ENCODE measurements around the gene C9orf72.
"Not testable (repeated sequence)": the region's sequence is repeated elsewhere in the genome, so short reads cannot be mapped to it uniquely, and the experiment has no call there.

C9orf72 gene

DNA sequence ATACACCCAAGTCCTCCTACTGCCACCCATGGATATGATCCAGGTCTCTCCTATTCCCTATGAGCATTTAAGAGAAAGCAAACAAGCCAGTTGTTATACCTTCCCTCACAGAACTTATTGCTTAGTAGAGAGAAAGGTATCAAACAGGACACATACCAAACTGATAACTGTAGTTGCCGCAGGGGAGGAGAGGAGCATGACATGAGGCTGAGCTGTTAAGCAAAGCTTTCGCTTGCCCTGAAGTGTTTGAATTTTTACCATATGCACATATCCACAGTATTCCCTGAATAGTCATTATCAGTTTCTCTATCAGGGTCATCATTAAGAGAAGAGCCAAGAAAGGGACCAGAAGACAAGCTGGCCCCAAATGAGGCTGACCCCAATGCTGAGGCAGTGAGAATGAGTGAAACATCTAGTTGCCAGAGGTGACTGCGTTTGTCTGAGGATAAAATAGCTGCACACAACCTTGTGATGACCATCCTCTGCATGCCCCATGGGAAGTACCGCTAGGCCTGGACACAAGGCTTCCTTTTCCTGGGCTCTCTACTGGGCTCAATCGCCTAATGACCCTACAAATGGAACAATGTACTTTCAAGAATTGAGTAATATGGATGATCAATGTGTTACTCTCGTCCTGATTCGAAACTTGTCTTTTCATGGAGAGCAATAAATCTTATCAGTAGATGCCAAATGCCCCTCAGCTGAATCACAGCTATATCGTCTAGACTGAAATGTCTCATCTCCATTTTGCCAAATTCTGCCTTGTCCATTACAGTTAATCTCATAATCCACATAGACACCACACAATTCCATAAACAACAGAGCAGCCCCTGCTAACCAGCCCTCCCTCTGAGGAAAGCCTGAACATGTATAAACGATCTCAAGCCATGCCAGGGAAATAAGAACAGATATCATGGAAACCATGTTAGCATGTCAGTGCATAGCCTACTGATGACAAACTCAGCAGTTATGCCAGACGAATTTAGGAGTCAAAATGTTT, 53.5 kb downstream of the C9orf72 start:
- no peak for DNase-seq (ENCODE audit: low read depth in 3 of 3, low spot score in 1 of 3)

DNA sequence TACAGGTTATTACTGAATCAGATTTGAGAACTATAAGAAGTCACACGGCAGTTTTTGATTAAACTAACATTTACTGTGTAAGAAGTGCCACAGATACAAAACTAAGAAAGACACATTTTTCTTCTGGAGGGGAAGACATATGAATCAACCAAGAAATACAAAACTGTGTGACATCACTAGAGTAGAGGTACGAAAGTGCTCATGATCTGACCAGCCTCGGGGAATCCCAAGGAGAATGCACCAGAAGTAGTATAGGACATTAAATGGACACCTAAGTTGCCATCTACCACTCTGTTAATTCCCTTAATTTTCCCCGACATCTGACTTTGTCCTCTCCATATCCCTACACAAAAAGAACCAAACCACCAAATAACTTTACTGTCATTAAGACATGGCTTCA, 54.5 kb downstream of the C9orf72 start:
- no peak for DNase-seq (ENCODE audit: low read depth in 3 of 3, low spot score in 1 of 3)

DNA sequence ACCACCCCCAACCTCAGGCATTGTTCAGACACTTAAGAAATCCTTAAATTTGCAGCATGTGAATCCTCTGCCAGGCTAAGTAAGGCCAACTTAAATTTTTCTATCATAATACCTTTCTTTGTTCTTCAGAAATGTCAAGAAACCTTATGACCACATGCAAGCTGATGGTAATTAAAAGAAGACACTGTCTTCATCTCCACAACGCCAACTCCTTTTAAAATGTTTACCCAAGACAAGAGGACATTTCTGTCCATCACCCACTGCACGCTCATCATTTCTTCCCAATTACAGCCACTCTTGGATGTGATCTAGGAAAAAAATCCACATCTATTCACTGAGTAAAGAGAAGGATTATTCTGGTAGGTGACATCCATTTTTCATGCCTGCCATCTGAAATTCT, 55.3 kb downstream of the C9orf72 start:
- DNase-seq (ENCODE audit: low read depth in 3 of 3, low spot score in 1 of 3): no peak

DNA sequence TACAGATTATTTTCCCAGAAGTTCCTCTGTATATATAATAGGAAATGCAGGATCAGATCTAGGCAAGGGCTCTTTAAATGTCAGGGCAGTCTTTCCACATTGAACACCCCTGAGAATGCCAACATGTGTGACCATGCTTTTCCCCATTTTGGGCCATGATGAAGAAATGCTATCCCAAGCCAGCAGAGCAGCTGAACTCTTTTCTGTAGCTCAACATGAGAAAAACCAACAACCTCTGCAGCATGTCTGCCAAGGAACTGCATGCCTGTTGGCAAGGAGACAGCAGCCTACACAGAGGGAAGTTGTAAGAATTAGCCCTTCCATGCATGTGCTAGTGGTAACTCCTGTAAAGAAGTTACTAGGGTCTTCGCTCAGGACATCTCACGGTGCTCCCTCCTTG, 58.7 kb downstream of the C9orf72 start:
- DNase-seq (ENCODE audit: low read depth in 3 of 3, low spot score in 1 of 3): no peak

DNA sequence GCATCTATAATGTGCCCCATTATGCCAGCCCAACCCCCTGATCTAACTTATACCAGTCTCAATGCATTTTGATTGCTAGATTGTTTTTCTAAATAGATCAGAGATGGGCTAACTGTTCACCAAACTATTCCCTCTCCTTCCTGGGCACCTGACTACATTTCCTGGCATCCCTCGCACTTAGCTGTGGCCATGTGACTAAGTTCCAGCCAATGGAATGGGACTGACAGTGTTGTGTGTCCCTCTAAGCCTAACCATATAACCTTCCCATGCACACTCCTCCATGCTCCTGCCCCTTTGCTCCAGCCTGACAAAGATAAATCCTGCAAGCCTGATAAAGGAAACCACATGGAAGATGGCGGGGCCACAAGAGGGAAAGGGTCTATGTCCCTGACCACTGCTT, 61.5 kb downstream of the C9orf72 start:
- DNase-seq (ENCODE audit: low read depth in 3 of 3, low spot score in 1 of 3): no peak

DNA sequence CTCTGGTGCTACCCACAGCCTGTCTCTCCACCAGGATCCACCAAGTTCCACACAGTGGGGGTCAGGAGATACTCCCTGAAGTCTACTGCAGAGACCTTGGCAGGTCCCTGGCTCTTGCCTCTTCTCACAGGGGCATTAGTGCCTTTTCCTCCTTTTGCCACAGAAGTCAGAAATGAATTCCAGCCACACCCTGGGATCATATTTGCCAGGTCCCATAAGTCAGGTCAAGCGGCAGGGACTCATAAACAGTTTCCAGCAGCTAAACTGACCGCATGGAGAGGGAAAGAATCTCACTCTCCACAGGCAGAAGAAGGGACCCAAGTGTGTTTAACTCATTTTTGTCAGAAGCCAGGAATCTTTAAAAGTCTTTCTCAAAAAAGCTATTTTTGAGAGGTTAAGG, 62.5 kb downstream of the C9orf72 start:
- no peak for DNase-seq (ENCODE audit: low read depth in 3 of 3, low spot score in 1 of 3)

DNA sequence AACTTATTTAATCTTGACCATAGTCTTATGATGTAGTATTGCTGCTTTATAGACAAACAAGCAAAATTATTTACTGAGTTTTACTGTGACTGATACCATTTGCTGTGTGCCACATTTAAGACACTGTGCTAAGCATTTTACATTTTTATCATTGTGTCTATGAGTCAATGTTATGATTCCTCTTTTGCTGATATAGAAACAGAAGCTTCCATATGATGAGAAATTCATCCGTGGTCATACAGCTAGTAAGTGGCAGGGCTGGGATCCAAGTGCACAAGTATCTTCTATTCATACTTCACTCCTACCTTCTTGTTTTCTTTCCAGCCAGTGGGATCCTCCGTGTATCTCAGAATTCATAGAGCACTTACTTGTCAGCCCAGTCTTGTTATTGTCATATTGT, 66.3 kb downstream of the C9orf72 start:
- no peak for DNase-seq (ENCODE audit: low read depth in 3 of 3, low spot score in 1 of 3)

DNA sequence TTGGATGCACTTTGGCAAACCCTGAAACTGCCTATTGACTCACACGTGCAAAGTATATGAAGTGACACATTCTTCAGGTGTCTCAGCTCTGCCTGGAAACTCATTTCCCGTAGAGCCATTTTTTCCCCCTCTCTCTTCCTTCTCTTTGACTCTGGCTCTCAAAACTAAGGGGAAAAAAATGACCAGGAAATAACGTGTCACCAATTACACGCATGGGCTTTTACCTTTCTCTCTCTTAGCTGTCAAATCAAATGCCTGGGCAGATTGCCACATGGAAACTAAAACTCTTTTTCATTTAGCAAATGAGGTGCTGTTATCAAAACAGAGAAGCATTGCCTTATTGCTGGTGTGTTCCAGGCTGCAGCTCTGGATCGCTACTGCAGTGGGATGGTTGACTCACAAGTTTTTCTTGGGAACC, 67.5 kb downstream of the C9orf72 start:
- DNase-seq (ENCODE audit: low read depth in 3 of 3, low spot score in 1 of 3): no peak

DNA sequence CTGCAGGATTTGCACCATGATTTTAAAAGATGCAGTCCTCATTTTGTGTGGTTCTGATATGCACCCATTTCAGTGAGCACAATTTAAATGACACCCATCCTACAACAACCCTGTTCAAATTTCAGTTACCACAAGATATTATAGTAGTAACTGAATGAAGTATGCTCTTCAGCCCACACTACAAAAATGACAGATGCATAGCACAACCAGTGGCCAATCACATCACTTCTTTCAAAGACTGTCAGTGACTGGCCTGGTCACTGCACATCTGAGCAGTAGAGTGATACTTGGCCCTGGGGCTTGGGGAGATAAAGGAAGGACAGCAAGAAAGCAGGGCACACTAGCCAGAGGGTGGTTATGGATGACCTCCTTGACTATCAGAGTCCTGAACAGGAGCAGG, 69.0 kb downstream of the C9orf72 start:
- DNase-seq (ENCODE audit: low read depth in 3 of 3, low spot score in 1 of 3): no peak

DNA sequence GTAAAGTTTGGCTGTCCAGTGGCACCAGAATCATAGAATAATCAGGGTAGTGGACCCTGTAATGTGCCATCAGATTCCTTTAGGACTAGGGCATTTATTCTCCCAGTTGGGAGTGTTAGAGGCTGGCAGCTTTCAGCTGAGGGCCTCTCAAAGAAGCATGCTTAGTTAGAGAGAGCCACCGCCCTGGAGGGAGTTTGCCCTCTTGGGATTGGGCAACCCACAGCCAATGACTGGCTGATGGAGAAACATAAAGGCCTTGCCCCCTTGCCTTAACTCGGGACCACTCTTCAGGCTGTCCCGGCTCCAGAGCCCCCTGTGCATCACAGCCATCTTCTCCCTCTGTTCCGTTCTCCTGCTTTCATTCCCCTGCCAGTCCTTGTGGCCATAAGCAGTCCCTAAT, 69.7 kb downstream of the C9orf72 start:
- no peak for DNase-seq (ENCODE audit: low read depth in 3 of 3, low spot score in 1 of 3)

DNA sequence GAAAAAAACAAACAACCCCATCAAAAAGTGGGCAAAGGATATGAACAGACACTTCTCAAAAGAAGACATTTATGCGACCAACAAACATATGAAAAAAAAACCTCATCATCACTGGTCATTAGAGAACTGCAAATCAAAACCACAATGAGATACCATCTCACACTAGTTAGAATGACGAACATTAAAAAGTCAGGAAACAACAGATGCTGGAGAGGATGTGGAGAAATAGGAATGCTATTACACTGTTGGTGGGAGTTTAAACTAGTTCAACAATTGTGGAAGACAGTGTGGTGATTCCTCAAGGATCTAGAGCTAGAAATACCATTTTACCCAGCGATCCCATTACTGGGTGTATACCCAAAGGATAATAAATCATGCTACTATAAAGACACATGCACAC, 72.4 kb downstream of the C9orf72 start:
- DNase-seq (ENCODE audit: low read depth in 3 of 3, low spot score in 1 of 3): not testable (repeated sequence)

DNA sequence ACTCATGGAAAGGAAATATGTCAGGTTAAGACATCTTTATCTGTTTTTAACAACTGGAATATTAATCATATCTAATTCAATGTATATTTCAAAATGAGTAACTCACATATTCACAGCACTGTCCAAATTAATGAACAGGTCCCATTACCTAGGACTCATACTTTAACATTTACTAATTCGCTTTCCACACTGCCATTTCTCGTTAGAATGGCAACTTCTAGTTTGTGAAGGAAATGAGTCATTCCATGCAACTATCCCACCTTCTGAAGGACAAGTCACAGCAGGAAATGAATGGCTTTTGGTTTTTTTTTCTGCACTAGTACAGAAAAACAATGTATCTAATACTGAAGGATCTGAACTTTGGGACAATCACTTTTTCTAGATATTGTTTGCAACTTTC, 73.8 kb downstream of the C9orf72 start:
- no peak for DNase-seq (ENCODE audit: low read depth in 3 of 3, low spot score in 1 of 3)

DNA sequence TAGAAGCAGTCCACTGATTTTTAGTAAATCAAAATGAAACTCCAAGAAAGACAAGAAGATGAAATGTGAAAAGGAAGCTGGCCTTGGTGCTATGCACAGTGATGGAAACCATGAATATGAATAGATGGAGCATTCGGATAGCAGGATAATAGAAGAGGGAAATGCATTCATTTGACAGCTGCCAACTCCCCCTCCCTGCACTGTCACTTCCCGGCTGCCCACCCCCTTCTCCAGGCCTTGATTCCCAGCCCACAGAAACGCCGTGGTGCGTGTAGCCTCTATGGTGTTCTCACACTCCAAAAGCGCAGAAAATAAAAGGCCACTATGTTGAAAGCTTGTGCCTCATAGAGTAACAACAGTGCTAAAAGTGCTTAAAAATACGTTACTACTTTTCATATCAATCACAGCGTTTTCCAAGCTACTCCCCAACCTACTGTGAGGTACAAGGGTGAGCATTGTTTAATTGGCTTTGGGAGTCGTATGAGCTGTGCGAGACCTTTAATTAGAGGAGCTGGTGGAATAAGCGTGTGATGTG, 75.3 kb downstream of the C9orf72 start:
- DNase-seq (ENCODE audit: low read depth in 3 of 3, low spot score in 1 of 3): no peak
